ENCODE results near the gene CCNK. TPM values are rescaled to one million over a fixed set of nuclear protein-coding genes. Genes with fewer than 3 reads are reported as not detected.

The CCNK gene
- total RNA-seq (2014; rRNA removed; shearing (Covaris generic)) = 4.4 and 20.9 TPM in 2 replicates
- 20.9 and 25.6 TPM in 2 replicates for polyA plus RNA-seq (2016; fragmentation: Nextera tagmentation; extraction: Ambion mirVana)

GRCh38 chr14:99480917-99481744 is at the start of gene CCNK:
Gene CCNK, plus strand, starts transcription at chr14:99481409. Its CDS starts 11,269 bp downstream, at chr14:99492678.
- Histone ChIP-seq H3K27me3 (replicated peaks; ENCODE audit: insufficient read depth) (no peaks in the 10 kb centered on the region), H3K9ac (peak within 1 kb of the TSS; percentile 99), H3K9me2 (ENCODE audit: insufficient read depth) (no peaks in the 10 kb centered on the region), H3K4me1 (ENCODE audit: insufficient read depth) (peaks cover 41% of the 10 kb centered on the region), H2AFZ (peak within 1 kb of the TSS; percentile 66), H3F3A (ENCODE audit: insufficient read depth) (peaks cover 15% of the 10 kb centered on the region; the same call in 1 of the 2 replicates), H4K20me1 (ENCODE audit: insufficient read depth) (peaks cover 29% of the 10 kb centered on the region), H3K79me2 (ENCODE audit: insufficient read depth) (peaks cover 86% of the 10 kb centered on the region), H3K4me3 (peak within 1 kb of the TSS; percentile 94), H3K9me3 (ENCODE audit: low read depth) (no peaks in the 10 kb centered on the region), H3K4me2 (ENCODE audit: unreplicated experiment) (peak within 1 kb of the TSS; percentile 96), H3K36me3 (ENCODE audit: low read depth) (no peaks in the 10 kb centered on the region), H3K27ac (peak within 1 kb of the TSS; percentile 96)
- peak; percentile 100 for DNase-seq
- WGBS, 2 experiments (ENCODE audit: low coverage in 1 of 2, low lambda C conversion rate in 2 of 2, missing lambda C conversion rate in 2 of 2) = 0 to 1% methylated on average over 67 to 69 of the region's 82 CpGs
- no peak for TF ChIP-seq EZH2phosphoT487 (IDR thresholded peaks at IDR 0.05; ENCODE audit: insufficient read depth, low read depth)
- no peak for TF ChIP-seq EZH2 (IDR thresholded peaks at IDR 0.05; ENCODE audit: insufficient read depth, poor library complexity, severe bottlenecking)
- in situ Hi-C loops (cut with MboI) = no loop called here

GRCh38 chr14:99431986-99432385 is 49.2 kb upstream of the CCNK start:
- Histone ChIP-seq H3K4me2 (ENCODE audit: unreplicated experiment) (no peak overlapping the region), H2AFZ (no peak overlapping the region), H3K36me3 (ENCODE audit: low read depth) (peaks cover 11% of the 10 kb centered on the region; the same call in 1 of the 2 replicates), H4K20me1 (ENCODE audit: insufficient read depth) (no peaks in the 10 kb centered on the region), H3F3A (ENCODE audit: insufficient read depth) (peaks cover 12% of the 10 kb centered on the region; the same call in 1 of the 2 replicates), H3K9ac (no peak overlapping the region), H3K27ac (no peak overlapping the region), H3K9me3 (ENCODE audit: low read depth) (no peaks in the 10 kb centered on the region), H3K79me2 (ENCODE audit: insufficient read depth) (peaks cover 39% of the 10 kb centered on the region), H3K9me2 (ENCODE audit: insufficient read depth) (no peaks in the 10 kb centered on the region), H3K4me3 (no peak overlapping the region), H3K4me1 (ENCODE audit: insufficient read depth) (peaks cover 13% of the 10 kb centered on the region), H3K27me3 (replicated peaks; ENCODE audit: insufficient read depth) (no peaks in the 10 kb centered on the region)
- no peak for TF ChIP-seq EZH2phosphoT487 (IDR thresholded peaks at IDR 0.05; ENCODE audit: insufficient read depth, low read depth)
- no peak for TF ChIP-seq EZH2 (IDR thresholded peaks at IDR 0.05; ENCODE audit: insufficient read depth, poor library complexity, severe bottlenecking)
- DNase-seq = no peak
- in situ Hi-C loops (cut with MboI) = no loop called here
- 55 to 67% methylated on average over 3 of the region's 3 CpGs for WGBS, 2 experiments (ENCODE audit: low coverage in 1 of 2, low lambda C conversion rate in 2 of 2, missing lambda C conversion rate in 2 of 2)

DNA sequence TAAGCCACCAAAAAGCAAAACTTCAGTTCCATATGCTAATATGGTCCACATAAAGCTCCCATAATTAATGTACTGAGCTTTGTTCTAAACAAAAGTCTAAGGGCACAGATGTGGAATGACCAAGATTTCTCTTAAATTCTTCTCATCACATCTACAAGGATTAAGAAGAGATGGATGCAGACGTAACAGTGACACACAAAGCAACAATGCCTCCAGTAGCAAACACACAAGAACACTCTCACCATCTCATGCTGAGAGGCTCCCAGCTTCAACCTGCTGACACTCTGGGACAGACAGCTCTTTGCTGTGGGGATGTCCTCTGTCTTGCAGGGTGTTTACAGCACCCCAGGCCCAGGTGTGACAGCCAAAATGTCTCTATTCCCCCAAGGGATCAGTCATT is 48.7 kb upstream of the CCNK start:
- peaks cover 11% of the 10 kb centered on the region; the same call in 1 of the 2 replicates for H3K36me3 ChIP-seq (ENCODE audit: low read depth)
- 83 to 93% methylated on average over 1 of the region's 1 CpG for WGBS, 2 experiments (ENCODE audit: low coverage in 1 of 2, low lambda C conversion rate in 2 of 2, missing lambda C conversion rate in 2 of 2)
- H3F3A ChIP-seq (ENCODE audit: insufficient read depth) = peaks cover 9% of the 10 kb centered on the region; the same call in 1 of the 2 replicates
- no peak overlapping the region for H3K4me3 ChIP-seq
- peaks cover 39% of the 10 kb centered on the region for H3K79me2 ChIP-seq (ENCODE audit: insufficient read depth)
- H2AFZ ChIP-seq = no peak overlapping the region
- H3K27me3 ChIP-seq (replicated peaks; ENCODE audit: insufficient read depth) = no peaks in the 10 kb centered on the region
- H3K4me2 ChIP-seq (ENCODE audit: unreplicated experiment) = no peak overlapping the region
- in situ Hi-C loops (cut with MboI) = no loop called here
- H3K9ac ChIP-seq = no peak overlapping the region
- peaks cover 9% of the 10 kb centered on the region for H3K4me1 ChIP-seq (ENCODE audit: insufficient read depth)
- H4K20me1 ChIP-seq (ENCODE audit: insufficient read depth) = no peaks in the 10 kb centered on the region
- H3K27ac ChIP-seq = no peak overlapping the region
- no peaks in the 10 kb centered on the region for H3K9me3 ChIP-seq (ENCODE audit: low read depth)
- no peaks in the 10 kb centered on the region for H3K9me2 ChIP-seq (ENCODE audit: insufficient read depth)
- no peak for DNase-seq
- TF ChIP-seq EZH2phosphoT487 (IDR thresholded peaks at IDR 0.05; ENCODE audit: insufficient read depth, low read depth) = no peak
- TF ChIP-seq EZH2 (IDR thresholded peaks at IDR 0.05; ENCODE audit: insufficient read depth, poor library complexity, severe bottlenecking) = no peak

DNA sequence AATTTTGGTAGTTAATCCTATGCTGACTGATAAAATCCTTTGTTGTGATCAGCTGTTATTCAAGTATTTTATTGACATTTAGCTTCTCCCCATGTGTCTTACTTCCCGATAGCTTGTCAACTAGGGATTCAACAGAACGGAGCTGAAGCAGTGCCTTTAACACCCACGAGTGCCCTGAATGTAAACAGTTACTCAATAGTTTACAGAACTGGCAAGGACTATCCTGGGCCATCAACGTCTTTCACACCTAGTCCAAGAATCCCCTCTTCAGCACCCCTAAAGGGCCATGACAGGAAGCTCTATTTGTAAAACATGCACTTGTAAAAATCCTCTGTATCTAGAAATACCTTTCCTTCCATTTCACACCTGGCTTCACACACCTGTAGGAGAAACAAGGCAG is 45.9 kb upstream of the CCNK start:
- DNase-seq = no peak
- 53 to 59% methylated on average over 4 of the region's 4 CpGs for WGBS, 2 experiments (ENCODE audit: low coverage in 1 of 2, low lambda C conversion rate in 2 of 2, missing lambda C conversion rate in 2 of 2)

More for the DNA sequence above, 45.9 kb upstream of the CCNK start:
- H2AFZ ChIP-seq = no peak overlapping the region
- H3F3A ChIP-seq (ENCODE audit: insufficient read depth) = no peaks in the 10 kb centered on the region
- no peaks in the 10 kb centered on the region for H3K4me1 ChIP-seq (ENCODE audit: insufficient read depth)
- H3K9ac ChIP-seq = no peak overlapping the region
- no peaks in the 10 kb centered on the region for H3K27me3 ChIP-seq (replicated peaks; ENCODE audit: insufficient read depth)
- H3K9me2 ChIP-seq (ENCODE audit: insufficient read depth) = no peaks in the 10 kb centered on the region
- no peaks in the 10 kb centered on the region for H4K20me1 ChIP-seq (ENCODE audit: insufficient read depth)
- no peak for TF ChIP-seq EZH2 (IDR thresholded peaks at IDR 0.05; ENCODE audit: insufficient read depth, poor library complexity, severe bottlenecking)
- TF ChIP-seq EZH2phosphoT487 (IDR thresholded peaks at IDR 0.05; ENCODE audit: insufficient read depth, low read depth) = no peak
- H3K9me3 ChIP-seq (ENCODE audit: low read depth) = no peaks in the 10 kb centered on the region
- in situ Hi-C loops (cut with MboI) = no loop called here
- H3K27ac ChIP-seq = no peak overlapping the region
- no peak overlapping the region for H3K4me2 ChIP-seq (ENCODE audit: unreplicated experiment)
- H3K36me3 ChIP-seq (ENCODE audit: low read depth) = no peaks in the 10 kb centered on the region; the same call in 1 of the 2 replicates
- peaks cover 26% of the 10 kb centered on the region for H3K79me2 ChIP-seq (ENCODE audit: insufficient read depth)
- no peak overlapping the region for H3K4me3 ChIP-seq
